Mononuclear cell (primary cell): Measurements from ENCODE around the gene DGKD. TPM values are rescaled to one million over a fixed set of nuclear protein-coding genes. Genes with fewer than 3 reads are reported as not detected.

Source experiments
- H3K27me3 ChIP-seq: 2 replicates; pipeline ENCODE4 v1.6.0; 2011; ENCODE audit warnings: low read length, control low read depth; ENCODE audit not compliant: insufficient read depth
- H3K4me1 ChIP-seq: 2 replicates; pipeline ENCODE4 v1.5.1; 2011; ENCODE audit warnings: mild to moderate bottlenecking, low read length, control low read depth; ENCODE audit not compliant: insufficient read depth
- H3K4me3 ChIP-seq: 2 replicates; pipeline ENCODE4 v1.5.1; 2011; ENCODE audit warnings: mild to moderate bottlenecking, low read length, moderate library complexity
- H3K9me3 ChIP-seq: 2 replicates; pipeline ENCODE4 v1.5.1; 2011; ENCODE audit warnings: low read depth, mild to moderate bottlenecking, control low read depth, low read length
- total RNA-seq: library from RNA; depleted of rRNA; stranded (reverse); fragments of >200 nt; gene quantifications from one replicate; pipeline ENCODE4 v1.2.3, GENCODE V29; 2012

The DGKD gene
- total RNA-seq, 1 donor, result 71.8 TPM

DNA sequence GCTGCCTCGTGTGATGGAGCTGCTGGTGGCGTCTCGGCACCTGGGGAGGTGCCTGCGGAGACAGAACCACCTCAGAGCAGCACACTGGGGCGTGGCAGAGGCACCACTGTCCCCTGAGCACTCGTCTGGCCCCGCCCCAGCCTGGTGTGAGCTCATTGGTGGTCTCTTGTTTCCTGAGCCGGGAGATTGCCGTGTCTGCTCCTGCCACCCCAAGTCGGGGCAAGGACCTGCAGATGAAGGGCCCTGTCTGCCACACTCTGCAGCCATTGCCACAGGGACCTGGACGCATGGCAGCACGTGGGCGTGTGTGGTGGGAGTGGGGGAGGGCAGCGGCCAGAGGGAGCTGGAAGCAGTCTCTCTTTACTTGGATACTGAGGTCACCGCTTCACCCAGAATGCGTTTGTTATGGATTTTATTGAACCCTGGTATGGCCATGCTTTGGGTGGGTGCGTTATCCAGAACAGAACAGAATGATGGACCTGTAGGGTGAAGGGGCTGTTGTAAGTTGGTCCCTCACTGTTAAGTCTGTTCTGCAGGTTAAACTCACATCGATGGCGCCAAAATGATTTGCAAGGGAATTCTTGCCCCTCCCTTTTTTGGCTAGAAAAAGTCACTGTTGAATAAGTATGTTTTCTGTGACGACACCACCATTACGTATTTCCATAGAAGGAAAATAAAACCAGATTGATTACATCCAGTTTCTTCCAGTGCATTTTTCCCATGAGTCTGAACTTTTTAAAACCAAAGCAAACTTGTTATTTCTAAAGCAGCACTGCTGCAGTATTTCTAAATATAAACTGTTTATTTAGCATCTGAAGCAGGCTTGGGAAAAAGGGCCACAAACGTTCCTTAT, 120.2 kb downstream of the DGKD start:
- Histone ChIP-seq H3K4me1 (no peaks in the 10 kb centered on the region), H3K9me3 (no peaks in the 10 kb centered on the region), H3K4me3 (no peak overlapping the region), H3K27me3 (no peaks in the 10 kb centered on the region)

DNA sequence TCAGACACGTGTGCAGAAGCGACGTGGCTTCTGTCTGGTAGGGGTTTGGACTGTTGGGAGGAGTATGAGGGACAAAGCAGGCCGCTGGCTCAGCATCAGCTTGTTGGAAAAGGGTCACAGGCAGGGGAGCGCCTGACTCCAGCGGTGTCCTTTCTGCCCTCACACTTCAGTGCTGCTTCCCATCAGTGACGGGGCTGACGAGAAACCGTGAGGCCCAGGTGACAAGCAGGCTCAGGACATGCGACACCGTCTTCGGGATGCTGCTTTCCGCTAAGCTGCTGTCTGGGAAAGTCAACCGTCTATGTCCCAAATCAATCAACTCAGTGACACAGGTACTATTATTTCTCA, 121.7 kb downstream of the DGKD start:
- Histone ChIP-seq H3K9me3 (no peaks in the 10 kb centered on the region), H3K4me3 (no peak overlapping the region), H3K4me1 (no peaks in the 10 kb centered on the region), H3K27me3 (no peaks in the 10 kb centered on the region)

DNA sequence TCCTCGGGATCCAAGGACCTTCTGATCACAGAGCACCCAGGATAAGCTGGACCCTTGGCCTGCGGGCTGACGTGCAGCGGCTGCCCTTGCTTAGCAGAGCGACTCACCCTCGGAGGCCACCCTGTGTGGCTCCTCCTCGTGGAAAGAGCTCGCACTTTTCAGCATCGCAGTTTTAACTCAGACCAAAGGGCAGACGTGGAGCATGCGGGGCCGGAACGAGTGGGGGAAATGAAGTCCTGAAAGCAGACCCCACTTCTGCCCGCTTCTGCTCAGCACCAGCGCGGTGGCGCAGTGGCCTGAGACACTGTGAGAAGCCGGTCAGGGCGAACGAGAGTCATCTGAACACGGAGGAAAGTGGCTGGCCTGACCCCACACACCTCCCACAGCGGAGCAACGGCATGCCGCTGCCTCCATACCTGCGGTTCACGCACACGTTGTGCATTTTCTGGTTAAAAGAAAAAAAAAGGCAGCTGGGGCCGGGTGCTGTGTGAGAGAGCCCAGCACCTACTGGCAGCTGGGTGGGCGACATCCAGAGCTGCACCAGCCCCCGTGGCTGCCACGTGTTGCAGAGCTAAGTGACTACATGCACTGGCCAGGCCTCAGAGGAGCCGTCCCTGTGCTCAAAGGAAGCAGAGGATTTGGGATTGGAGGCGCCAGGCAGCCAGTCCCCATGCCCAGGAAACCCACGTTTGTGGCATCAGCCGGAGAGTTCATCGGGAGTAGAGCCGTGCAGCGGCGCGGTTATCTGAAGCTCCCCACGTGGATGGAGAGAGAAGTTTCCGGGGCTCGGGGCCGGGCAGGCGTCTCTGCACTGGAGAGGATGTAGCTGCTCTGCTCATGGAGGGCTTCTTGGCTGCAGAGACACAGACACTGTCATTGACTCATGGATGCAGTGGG, 122.6 kb downstream of the DGKD start:
- Histone ChIP-seq H3K4me3 (no peak overlapping the region), H3K27me3 (no peaks in the 10 kb centered on the region), H3K9me3 (no peaks in the 10 kb centered on the region), H3K4me1 (no peaks in the 10 kb centered on the region)

DNA sequence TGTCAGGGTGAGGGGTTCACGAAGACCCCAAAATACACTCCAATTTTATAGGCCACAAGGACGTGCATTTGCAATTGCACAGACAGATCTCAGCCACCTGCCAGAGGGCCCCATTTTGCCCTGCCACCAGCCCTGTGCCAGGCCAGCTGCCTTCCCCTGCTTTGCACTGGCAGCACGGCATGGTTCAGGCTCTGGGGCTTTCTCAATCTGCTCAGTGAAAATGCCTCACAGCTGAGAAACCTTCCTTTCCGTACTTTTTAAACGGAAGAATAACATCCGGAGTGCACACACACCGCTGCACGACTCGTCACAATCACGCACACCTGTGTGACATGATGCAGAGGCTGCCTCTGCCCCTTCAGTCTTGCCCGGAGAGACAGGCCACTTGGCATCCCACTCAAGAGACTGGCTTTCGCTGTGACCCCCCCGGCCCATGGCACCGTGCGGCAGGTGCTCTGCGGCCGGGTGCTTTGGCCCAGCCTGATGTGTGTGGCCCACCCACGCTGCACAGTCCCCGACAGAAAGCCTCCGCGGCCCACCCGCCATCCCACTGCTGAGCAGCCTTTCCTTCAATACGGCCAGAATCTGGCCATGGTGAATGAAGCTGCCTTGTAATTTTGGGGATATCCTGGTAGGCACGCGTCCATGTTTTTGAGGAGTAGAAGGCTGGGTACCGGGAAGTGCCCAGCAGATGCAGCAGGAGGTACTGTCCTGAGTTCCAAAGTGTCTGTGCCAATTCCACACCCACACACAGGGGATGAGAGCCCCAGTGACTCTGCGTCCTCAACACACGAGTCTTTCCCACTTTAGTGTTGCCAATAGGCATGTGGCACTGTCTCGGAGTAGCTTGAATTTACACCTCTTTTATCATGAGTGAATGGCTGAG, 123.5 kb downstream of the DGKD start:
- H3K4me1 ChIP-seq, result no peaks in the 10 kb centered on the region
- H3K9me3 ChIP-seq, result no peaks in the 10 kb centered on the region
- H3K27me3 ChIP-seq, result no peaks in the 10 kb centered on the region
- H3K4me3 ChIP-seq, result no peak overlapping the region

DNA sequence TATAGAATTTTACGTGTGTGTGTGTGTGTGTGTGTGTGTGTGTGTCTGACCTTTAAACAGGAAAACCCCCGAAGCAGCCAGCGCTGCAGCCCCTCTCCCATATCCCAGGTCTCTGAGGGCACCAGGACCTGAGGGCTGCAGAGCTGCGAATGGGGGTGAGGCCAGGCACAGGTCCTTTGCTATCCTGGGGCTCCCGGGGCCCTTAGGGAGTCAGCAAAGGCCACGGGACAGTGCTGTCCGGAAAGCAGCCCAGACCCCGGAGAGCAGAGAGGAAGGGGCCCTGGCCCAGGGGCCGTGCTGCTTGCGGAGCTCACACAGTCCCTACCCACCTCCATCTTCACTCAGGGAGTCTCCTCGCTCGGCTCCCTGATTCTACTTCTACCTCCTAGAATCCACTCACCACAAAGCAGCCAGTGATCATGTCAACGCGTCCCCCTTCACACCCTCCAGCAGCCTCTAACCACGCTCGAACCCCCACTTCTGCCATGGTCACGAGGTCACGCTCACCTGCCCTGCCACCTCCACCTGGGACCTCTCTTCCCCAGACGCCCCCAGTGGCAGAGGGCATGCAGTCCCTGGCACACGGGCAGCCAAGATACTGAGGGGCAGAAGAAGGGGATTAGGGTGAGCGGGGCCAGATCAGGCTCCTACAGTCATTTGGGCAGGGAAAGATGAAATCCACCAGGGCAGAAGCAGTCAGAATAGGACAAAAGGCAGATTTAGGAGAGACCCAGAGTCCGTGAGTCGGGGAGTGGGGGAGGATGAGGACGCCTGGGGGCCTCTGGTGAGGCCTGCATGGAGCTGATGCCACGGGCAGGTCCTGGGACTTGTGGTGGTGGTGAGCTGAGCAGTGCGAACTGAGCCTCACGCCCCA, 125.6 kb downstream of the DGKD start:
- H3K27me3 ChIP-seq, result no peaks in the 10 kb centered on the region
- no peaks in the 10 kb centered on the region for H3K9me3 ChIP-seq
- no peak overlapping the region for H3K4me3 ChIP-seq
- no peaks in the 10 kb centered on the region for H3K4me1 ChIP-seq

DNA sequence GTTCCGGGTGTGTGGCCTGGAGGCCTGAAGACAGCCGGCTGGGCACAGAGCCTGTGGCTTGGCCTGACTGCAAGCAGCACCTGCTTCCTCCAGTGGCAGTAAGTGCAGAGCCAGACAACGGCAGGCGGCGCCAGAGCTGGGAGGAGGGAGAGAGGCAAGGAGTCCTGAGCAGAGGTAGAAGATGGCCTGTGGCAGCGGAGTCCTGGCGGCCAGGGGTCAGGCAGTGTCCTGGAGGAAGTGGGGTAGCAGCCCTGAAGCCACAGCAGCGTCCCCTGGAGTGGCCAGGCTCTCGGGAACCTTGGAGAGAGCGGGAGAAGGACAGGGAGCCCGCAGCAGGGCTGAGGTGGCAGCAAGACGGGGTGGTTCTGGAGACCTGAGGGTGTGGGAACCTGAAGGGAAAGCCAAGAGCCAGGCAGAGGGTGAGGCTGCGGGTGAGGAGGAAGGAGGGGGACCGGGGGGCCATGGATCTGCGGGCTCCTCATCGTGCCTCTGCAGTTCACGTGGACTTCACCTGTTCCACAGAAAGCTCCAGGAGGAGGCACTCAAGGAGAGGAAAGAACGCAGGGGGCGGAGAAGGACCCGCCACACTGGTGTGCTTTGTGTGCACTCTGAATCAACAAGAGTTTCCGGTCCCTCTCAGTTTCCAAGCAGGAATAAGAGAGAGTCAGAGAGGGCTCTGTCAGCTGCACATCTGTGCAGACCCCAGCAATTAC, 126.4 kb downstream of the DGKD start:
- Histone ChIP-seq H3K4me3 (no peak overlapping the region), H3K4me1 (no peaks in the 10 kb centered on the region), H3K9me3 (no peaks in the 10 kb centered on the region), H3K27me3 (no peaks in the 10 kb centered on the region)

DNA sequence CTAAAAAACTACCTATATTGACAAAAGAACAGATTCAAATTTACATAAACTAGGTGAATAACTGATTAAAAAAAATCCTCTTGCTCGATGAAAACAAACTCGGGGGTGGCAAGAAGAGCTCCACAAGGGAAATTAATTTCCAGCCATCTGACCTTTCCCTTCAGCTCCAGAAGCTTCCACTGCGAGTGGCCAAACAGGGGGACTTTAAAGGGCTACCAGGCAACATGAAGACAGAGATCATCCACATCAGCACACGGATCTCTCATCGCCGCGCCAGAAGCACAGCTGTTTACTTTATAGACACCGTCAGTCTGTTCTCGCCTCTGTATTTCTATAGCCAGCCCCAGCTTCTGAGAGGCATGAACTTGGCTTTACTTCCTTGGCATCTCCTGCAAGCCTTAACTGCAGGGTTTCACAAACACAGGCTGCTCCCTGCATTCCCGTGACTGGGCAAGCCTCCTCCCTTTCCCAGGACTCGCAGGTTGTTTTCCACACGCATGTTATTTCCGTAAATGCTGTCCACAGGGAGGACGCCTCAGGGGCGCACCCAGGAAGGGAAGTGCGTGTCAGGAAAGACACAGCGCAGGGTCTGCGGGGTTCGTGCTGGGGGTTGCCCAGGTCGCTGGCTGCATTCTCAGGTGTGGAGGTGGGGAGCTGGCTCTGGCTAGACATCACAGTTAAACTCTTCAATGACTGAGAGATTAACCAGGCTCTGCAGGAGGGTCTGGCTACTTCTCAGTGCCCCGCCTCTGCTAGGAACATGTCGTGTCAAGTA, 127.3 kb downstream of the DGKD start:
- no peaks in the 10 kb centered on the region for H3K27me3 ChIP-seq
- no peak overlapping the region for H3K4me3 ChIP-seq
- no peaks in the 10 kb centered on the region for H3K9me3 ChIP-seq
- H3K4me1 ChIP-seq, result no peaks in the 10 kb centered on the region

DNA sequence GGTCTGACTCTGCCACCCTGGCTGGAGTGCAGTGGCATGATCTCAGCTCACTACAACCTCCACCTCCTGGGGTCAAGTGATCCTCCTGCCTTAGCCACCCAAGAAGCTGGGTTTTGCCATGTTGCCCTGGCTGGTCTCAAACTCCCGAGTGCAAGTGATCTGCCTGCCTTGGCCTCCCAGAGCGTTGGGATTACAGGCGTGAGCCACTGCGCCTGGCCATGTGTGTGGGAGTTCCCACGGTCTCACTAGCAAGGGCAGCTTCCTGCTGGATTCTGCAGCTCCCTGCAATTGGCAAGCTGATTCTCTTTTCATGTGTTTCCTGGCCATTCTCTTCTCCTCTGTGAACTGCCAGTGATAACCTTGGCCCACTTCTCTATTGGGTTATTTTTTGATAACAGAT, 128.3 kb downstream of the DGKD start:
- no peaks in the 10 kb centered on the region for H3K4me1 ChIP-seq

DNA sequence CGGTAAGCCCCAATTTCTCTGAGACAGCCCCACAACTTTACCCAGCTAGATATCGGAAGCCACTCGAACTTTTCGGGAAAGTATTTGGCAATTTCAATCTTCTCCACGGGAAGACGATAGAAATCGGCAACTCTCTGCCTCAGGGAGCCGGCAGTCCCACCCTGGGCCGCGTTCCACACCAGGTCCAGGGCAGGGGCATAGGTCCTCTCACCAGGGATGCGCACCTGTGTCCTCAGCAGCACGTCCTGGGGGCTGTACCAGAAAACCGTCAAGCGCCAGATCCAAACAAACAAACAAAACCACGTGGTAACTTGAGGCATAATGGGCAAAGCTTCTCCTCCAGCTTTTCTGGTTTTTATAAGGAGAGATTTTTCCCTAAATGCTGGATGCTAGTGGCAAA, 131.4 kb downstream of the DGKD start:
- Histone ChIP-seq H3K9me3 (no peaks in the 10 kb centered on the region), H3K4me1 (no peaks in the 10 kb centered on the region), H3K27me3 (no peaks in the 10 kb centered on the region), H3K4me3 (no peak overlapping the region)

More for the DNA sequence above, 128.3 kb downstream of the DGKD start:
- H3K27me3 ChIP-seq, result no peaks in the 10 kb centered on the region
- H3K9me3 ChIP-seq, result no peaks in the 10 kb centered on the region
- H3K4me3 ChIP-seq, result no peak overlapping the region

DNA sequence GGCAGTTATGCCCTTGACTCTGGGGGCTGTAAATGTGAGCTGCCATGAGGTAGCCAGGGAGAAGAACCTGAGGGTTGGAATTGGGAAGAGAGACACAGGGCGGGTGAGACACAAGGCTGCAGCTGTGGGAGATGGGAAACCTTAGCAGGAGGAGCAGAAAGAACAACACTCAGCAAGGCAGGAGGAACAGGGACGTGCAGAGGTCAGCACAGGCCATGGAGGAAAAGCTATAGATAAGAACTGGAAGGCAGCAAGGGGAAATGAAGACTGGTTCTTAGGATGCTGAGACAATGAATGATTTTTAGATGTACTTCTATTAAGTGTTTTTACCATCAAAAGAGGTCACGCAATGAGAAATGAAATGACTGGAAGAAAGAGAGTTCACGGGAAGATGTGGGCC, 132.1 kb downstream of the DGKD start:
- no peak overlapping the region for H3K4me3 ChIP-seq
- no peaks in the 10 kb centered on the region for H3K27me3 ChIP-seq
- no peaks in the 10 kb centered on the region for H3K9me3 ChIP-seq
- no peaks in the 10 kb centered on the region for H3K4me1 ChIP-seq

DNA sequence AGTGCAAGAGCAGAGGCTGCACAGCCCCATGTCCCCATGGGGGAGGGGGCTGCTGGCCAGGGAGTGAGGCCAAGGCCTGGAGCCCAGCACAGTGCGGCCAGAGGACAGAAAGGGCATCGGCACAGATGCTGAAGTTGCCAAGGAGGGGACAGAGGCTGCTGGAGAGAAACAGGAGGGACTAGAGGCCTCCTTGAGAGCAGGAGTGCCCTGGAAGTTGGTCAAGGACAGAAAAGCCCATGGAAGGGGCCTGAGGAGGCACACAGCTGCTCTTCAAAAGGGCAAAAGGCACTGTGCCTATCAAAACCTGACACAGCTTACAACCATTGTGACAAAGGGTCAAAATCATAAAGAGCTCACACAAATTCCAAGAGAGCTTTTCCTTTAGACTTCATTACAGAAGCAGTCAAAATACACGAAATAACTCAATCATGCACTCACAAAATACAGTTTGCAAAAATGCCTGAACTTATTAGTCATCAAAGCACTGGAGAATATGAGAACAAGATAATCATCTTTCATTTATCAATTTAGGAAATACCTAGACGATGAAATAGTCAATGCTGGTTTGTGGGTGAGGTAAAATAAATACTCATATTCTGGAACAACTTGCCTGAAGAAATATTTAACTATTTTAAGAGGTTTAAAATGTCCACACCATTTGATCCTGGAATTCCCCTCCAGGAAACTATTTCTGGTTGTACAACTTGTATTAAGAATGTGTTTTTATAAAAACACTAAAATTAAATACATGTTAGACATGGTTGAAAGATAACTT, 132.7 kb downstream of the DGKD start:
- no peaks in the 10 kb centered on the region for H3K9me3 ChIP-seq
- H3K27me3 ChIP-seq, result no peaks in the 10 kb centered on the region
- no peak overlapping the region for H3K4me3 ChIP-seq
- H3K4me1 ChIP-seq, result no peaks in the 10 kb centered on the region

DNA sequence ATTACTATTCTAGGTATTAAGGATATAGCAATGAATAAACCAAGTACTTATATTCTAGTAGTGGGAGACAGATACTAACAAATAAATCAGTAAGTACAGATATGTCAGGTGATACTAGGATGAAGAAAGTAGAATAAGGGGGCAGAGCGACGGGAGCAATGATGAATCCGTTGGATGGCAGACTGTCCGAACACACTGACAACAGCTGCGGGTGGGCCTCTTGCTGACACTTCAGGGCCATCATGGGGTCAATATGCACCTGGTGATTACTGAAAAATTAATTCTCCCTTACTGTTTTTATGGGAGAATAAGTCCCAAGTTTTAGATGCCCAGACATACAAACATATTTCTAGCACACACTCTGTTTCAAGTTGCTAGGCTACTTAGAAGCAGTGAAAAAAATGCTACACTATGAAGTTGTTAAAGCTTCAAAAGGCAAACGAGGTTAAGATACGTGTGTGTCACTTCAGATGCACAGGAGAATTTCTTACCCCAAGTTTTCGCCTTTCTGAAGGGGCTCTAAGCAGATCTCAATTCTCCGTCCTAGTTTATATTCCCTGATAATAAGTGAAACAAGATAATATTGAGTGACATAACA, 133.6 kb downstream of the DGKD start:
- Histone ChIP-seq H3K4me1 (no peaks in the 10 kb centered on the region), H3K4me3 (no peak overlapping the region), H3K9me3 (no peaks in the 10 kb centered on the region), H3K27me3 (no peaks in the 10 kb centered on the region)
